Nephron progenitor cell (in vitro differentiated cells): ENCODE data around the gene RPA1.
"Not testable (repeated sequence)": the region's sequence is repeated elsewhere in the genome, so short reads cannot be mapped to it uniquely, and the experiment has no call there.

ENCODE experiments used
- DNase-seq: peaks from one replicate; pipeline ENCODE4 v3.0.0; 2021
- H3K27ac Mint-ChIP-seq: 2 replicates; pipeline ENCODE4 v1.8.0; 2021; ENCODE audit warnings: mild to moderate bottlenecking, moderate library complexity, mixed read lengths
- H3K27me3 Mint-ChIP-seq: 2 replicates; pipeline ENCODE4 v1.8.0; 2021; ENCODE audit warnings: mild to moderate bottlenecking, low read depth, mixed read lengths; ENCODE audit not compliant: poor library complexity
- H3K36me3 Mint-ChIP-seq: 2 replicates; pipeline ENCODE4 v1.8.0; 2021; ENCODE audit warnings: low read depth, mixed read lengths
- H3K4me1 Mint-ChIP-seq: 2 replicates; pipeline ENCODE4 v1.8.0; 2021; ENCODE audit warnings: mixed read lengths
- H3K4me3 Mint-ChIP-seq: 2 replicates; pipeline ENCODE4 v1.8.0; 2021; ENCODE audit warnings: mild to moderate bottlenecking, moderate library complexity, mixed read lengths
- H3K9me3 Mint-ChIP-seq: 2 replicates; pipeline ENCODE4 v1.8.0; 2021; ENCODE audit warnings: mild to moderate bottlenecking, moderate library complexity, mixed read lengths
- TF ChIP-seq, protein P1 (sequence below): fragments of 200-600 bp; sonication (generic); IDR thresholded peaks from 2 replicates; pipeline ENCODE4 v1.5.0; 2021; ENCODE audit warnings: antibody characterized with exemption

Gene RPA1

DNA sequence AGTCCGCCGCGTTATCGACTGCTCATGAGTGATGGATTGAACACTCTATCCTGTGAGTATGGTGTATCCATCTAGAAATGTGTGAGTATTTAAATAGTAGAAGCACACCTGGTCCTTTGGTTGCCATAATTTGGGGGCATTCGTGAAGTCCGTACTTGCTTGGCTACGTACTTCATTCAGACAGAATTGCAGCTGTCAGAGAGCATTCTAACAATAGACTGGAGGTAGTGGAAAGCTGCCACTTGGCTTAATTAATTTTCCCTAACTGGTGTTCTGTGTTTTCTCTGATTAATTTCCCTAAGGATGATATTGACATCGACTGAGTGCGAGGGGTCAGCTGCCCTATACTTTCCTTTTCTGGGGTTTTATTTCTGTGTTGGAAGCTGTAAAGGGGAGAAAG is 14.1 kb downstream of the RPA1 start:
- H3K27ac Mint-ChIP-seq: peak overlapping the region; percentile 4
- H3K4me1 Mint-ChIP-seq: no peaks in the 10 kb centered on the region
- H3K27me3 Mint-ChIP-seq: no peaks in the 10 kb centered on the region
- H3K36me3 Mint-ChIP-seq: peaks cover 59% of the 10 kb centered on the region
- no peaks in the 10 kb centered on the region for H3K9me3 Mint-ChIP-seq
- no peak for DNase-seq
- TF ChIP-seq, protein P1, sequence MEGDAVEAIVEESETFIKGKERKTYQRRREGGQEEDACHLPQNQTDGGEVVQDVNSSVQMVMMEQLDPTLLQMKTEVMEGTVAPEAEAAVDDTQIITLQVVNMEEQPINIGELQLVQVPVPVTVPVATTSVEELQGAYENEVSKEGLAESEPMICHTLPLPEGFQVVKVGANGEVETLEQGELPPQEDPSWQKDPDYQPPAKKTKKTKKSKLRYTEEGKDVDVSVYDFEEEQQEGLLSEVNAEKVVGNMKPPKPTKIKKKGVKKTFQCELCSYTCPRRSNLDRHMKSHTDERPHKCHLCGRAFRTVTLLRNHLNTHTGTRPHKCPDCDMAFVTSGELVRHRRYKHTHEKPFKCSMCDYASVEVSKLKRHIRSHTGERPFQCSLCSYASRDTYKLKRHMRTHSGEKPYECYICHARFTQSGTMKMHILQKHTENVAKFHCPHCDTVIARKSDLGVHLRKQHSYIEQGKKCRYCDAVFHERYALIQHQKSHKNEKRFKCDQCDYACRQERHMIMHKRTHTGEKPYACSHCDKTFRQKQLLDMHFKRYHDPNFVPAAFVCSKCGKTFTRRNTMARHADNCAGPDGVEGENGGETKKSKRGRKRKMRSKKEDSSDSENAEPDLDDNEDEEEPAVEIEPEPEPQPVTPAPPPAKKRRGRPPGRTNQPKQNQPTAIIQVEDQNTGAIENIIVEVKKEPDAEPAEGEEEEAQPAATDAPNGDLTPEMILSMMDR: no peak
- no peak overlapping the region for H3K4me3 Mint-ChIP-seq

DNA sequence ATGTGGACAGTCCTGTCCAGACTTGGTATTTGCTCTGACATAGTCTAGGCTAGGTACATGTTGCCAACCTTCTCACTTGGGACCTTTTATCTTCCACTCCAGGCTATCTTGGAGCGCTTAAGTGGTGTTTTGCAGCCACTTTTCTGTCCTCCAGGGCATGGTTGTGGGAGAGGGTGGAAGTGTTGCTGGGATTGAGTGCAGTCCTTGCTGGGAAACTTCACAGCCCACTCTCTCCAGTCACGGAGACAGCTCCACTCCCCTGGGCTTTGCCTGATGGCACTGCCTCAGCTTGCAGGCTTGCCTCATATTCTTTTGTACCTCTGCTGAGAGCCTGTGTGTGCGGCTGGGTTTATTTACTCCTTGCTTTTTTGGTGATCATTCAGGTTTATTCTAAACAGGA is 17.4 kb downstream of the RPA1 start:
- peak overlapping the region; percentile 36 for H3K27ac Mint-ChIP-seq
- TF ChIP-seq, protein P1: no peak
- no peaks in the 10 kb centered on the region for H3K9me3 Mint-ChIP-seq
- peaks cover 72% of the 10 kb centered on the region for H3K36me3 Mint-ChIP-seq
- DNase-seq: no peak
- H3K27me3 Mint-ChIP-seq: no peaks in the 10 kb centered on the region
- H3K4me1 Mint-ChIP-seq: peaks cover 14% of the 10 kb centered on the region
- H3K4me3 Mint-ChIP-seq: no peak overlapping the region

DNA sequence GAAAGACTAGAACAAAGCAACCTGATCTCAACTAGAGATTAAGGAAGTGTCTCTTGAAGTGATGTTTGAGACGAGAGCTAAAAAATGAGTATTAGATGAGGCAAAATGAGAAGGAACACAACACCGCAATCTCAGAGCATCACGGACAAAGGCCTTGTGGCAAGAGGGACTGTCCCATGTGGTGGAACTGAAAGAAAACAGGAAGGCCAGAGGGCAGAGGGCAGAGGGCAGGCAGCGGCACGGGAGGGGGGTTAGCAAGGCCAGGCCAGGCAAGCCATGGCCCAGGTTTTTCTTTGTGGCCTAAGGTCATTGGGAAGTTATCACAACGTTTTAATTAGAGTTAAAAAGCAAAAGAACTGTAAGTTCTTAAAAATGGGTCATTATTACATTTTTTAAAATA is 22.5 kb downstream of the RPA1 start:
- Mint-ChIP-seq H3K4me1 (peaks cover 22% of the 10 kb centered on the region), H3K27ac (peak overlapping the region; percentile 92)

DNA sequence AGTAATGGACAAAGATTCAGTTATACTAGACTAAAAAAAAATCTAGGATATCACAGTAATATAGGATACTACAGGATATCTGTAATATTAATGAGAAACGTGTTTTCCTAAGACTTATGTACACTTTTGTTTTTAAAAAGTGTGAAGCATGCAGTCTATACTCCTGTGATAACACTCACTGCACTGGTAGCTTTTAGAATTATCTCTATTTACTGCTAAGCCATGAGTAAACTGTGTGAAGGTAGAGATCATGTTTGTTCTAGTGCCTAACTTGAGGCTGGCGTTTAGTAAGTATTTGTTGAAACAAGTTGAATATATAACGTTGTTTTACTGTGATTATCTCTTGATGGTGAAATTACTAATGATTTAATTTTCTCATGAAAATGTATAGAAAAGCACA is 23.9 kb downstream of the RPA1 start:
- no peaks in the 10 kb centered on the region for H3K9me3 Mint-ChIP-seq
- H3K27ac Mint-ChIP-seq: no peak overlapping the region
- H3K4me1 Mint-ChIP-seq: peaks cover 22% of the 10 kb centered on the region
- H3K4me3 Mint-ChIP-seq: no peak overlapping the region
- TF ChIP-seq, protein P1: no peak
- H3K36me3 Mint-ChIP-seq: peaks cover 65% of the 10 kb centered on the region
- no peaks in the 10 kb centered on the region for H3K27me3 Mint-ChIP-seq
- DNase-seq: no peak

More for the DNA sequence above, 22.5 kb downstream of the RPA1 start:
- peak overlapping the region; percentile 6 for H3K4me3 Mint-ChIP-seq
- peak; percentile 26 for DNase-seq
- TF ChIP-seq, protein P1: no peak
- H3K36me3 Mint-ChIP-seq: peaks cover 66% of the 10 kb centered on the region
- no peaks in the 10 kb centered on the region for H3K9me3 Mint-ChIP-seq
- no peaks in the 10 kb centered on the region for H3K27me3 Mint-ChIP-seq

GRCh38 chr17:1856462-1856861 is 26.7 kb downstream of the RPA1 start:
- H3K4me3 Mint-ChIP-seq, DNase-seq, H3K27me3 Mint-ChIP-seq, H3K9me3 Mint-ChIP-seq, H3K27ac Mint-ChIP-seq: not testable (repeated sequence)
- Mint-ChIP-seq H3K36me3 (peaks cover 71% of the 10 kb centered on the region), H3K4me1 (peaks cover 16% of the 10 kb centered on the region)

DNA sequence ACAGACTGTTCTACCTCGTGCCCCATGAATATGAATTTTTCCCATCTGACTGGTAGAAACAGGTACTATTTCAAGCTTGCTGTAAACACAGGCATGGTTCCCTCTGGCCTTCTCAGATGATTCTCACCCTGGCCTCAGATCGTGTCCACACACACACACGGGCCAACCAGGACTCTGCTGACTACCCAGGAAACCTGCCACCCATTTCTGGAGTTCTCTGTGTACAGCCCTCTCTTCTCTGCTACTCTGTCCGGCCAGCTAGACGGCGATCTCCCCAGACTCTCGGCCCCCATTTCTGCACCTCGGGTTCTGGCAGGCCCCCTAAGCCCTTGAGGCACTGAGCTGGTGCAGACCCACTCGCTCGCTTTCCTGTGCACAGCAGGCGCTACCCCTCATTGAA is 31.2 kb downstream of the RPA1 start:
- H3K27me3 Mint-ChIP-seq: no peaks in the 10 kb centered on the region
- DNase-seq: no peak
- H3K4me3 Mint-ChIP-seq: no peak overlapping the region
- H3K9me3 Mint-ChIP-seq: no peaks in the 10 kb centered on the region
- peak overlapping the region; percentile 73 for H3K27ac Mint-ChIP-seq
- peaks cover 51% of the 10 kb centered on the region for H3K36me3 Mint-ChIP-seq
- no peaks in the 10 kb centered on the region for H3K4me1 Mint-ChIP-seq
- TF ChIP-seq, protein P1: no peak
